Tibial artery (tissue), 4 donors: ENCODE measurements around the gene TP53I11.

Experiments used
- DNase-seq, 2 donors: peaks; one replicate each; pipeline ENCODE4 v3.0.0-alpha.2; 2019
- H3K27ac ChIP-seq, 2 donors: fragments of 200-600 bp; sonication (generic) in 1 of 2; 1 replicate in 1 of 2; 2 replicates in 1 of 2; pipeline ENCODE4 v1.5.1; 2018 to 2019; ENCODE audit warnings: mild to moderate bottlenecking in 1 of 2
- H3K27me3 ChIP-seq, 2 donors: fragments of 200-600 bp; sonication (generic) in 1 of 2; one replicate each; pipeline versions ENCODE4 v1.5.1 to v1.6.0; 2016 to 2019
- H3K36me3 ChIP-seq, 3 donors: fragments of 200-600 bp; sonication (generic) in 2 of 3; one replicate each; pipeline ENCODE4 v1.5.1; 2016 to 2019; ENCODE audit warnings: mild to moderate bottlenecking in 2 of 3
- H3K4me1 ChIP-seq, 4 donors: fragments of 200-600 bp; sonication (generic) in 2 of 4; 1 replicate in 3 of 4; 2 replicates in 1 of 4; pipeline ENCODE4 v1.5.1; 2016 to 2019
- H3K4me3 ChIP-seq, 2 donors: fragments of 200-600 bp; sonication (generic) in 1 of 2; 1 replicate in 1 of 2; 2 replicates in 1 of 2; pipeline ENCODE4 v1.5.1; 2018 to 2019; ENCODE audit warnings: mild to moderate bottlenecking in 2 of 2
- H3K9me3 ChIP-seq, 3 donors: fragments of 200-600 bp; sonication (generic) in 1 of 3; one replicate each; pipeline ENCODE4 v1.5.1; 2016 to 2019
- intact Hi-C: fragments of 100-400 bp; cut with DNase I; formaldehyde crosslinking; loops from one replicate; pipeline ENCODE4 v1.15.0; 2023; ENCODE audit warnings: low total_unique reads
- TF ChIP-seq, protein P1 (sequence below), 2 experiments: fragments of 200-600 bp in 1 of 2; fragments of 450-650 bp in 1 of 2; IDR thresholded peaks; one replicate each; pipeline ENCODE4 v1.5.1; 2017 to 2019; ENCODE audit warnings: antibody characterized with exemption in 2 of 2, mild to moderate bottlenecking in 1 of 2, moderate library complexity in 1 of 2

Gene TP53I11

DNA sequence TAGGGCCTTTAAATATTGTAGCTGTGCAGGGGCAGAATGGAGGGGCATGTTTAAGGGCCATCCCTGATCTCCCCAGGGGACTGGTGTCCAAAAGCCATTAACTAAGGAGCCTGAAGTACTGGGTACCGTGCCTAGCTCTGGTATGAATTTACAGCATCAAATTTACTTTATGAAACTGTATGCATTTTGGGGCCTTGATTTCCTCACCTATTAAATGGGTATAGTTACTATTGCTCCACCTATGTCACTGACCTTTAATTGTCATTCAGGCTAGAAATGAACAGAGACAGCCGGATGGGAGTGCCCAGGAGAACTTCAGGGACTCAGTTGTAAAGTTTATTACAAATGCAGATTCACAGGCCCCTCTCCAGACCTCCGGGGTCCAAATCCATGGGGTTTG lies 11.8 kb upstream of the TP53I11 start:
- H3K4me3 ChIP-seq = no peak overlapping the region
- no peaks in the 10 kb centered on the region for H3K9me3 ChIP-seq
- TF ChIP-seq, protein P1, sequence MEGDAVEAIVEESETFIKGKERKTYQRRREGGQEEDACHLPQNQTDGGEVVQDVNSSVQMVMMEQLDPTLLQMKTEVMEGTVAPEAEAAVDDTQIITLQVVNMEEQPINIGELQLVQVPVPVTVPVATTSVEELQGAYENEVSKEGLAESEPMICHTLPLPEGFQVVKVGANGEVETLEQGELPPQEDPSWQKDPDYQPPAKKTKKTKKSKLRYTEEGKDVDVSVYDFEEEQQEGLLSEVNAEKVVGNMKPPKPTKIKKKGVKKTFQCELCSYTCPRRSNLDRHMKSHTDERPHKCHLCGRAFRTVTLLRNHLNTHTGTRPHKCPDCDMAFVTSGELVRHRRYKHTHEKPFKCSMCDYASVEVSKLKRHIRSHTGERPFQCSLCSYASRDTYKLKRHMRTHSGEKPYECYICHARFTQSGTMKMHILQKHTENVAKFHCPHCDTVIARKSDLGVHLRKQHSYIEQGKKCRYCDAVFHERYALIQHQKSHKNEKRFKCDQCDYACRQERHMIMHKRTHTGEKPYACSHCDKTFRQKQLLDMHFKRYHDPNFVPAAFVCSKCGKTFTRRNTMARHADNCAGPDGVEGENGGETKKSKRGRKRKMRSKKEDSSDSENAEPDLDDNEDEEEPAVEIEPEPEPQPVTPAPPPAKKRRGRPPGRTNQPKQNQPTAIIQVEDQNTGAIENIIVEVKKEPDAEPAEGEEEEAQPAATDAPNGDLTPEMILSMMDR (IDR thresholded peaks at IDR 0.05) = no peak
- no peak overlapping the region for H3K27ac ChIP-seq
- peaks cover 0 to 2% of the 10 kb centered on the region in 2 donors for H3K27me3 ChIP-seq
- intact Hi-C loops = no loop called here
- DNase-seq = no peak
- H3K36me3 ChIP-seq = no peaks in the 10 kb centered on the region
- H3K4me1 ChIP-seq = no peaks in the 10 kb centered on the region

DNA sequence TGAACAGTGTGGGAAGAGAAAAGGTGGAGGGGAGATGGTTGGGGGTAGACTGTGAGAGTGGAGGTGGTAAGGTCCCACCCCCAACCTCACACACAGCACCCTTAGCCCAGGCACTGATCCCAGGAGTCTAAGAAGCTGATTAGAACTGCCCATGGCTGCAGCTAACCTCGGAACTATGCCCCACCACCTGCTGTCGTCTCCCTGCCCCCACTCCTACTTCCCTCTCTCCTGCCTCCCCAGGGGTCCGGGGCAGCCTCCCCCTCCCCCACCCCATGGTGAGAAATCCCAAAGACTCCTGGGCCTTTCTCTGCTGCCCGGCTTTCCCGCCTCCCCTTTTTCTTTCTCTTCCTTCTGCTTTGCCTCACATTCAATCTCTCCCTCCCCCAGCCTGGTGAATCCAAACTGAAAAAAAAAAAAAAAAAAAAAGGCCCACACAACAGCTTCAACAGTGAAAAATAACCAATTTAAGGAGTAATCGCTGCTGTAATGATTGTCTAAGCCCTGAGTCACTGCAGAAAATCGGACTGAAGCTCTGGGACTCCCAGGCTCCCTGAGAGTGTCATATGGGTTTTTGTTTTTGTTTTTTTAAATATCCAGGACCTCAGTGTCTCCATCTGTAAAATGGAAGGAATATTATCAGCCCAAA lies 9.6 kb upstream of the TP53I11 start:
- H3K36me3 ChIP-seq = no peaks in the 10 kb centered on the region
- intact Hi-C loops = no loop called here
- H3K4me1 ChIP-seq = no peaks in the 10 kb centered on the region
- peaks cover 0 to 21% of the 10 kb centered on the region in 2 donors for H3K27me3 ChIP-seq
- no peaks in the 10 kb centered on the region for H3K9me3 ChIP-seq
- no peak overlapping the region for H3K4me3 ChIP-seq
- no peak overlapping the region for H3K27ac ChIP-seq
- no peak for DNase-seq
- TF ChIP-seq, protein P1 (IDR thresholded peaks at IDR 0.05) = no peak

DNA sequence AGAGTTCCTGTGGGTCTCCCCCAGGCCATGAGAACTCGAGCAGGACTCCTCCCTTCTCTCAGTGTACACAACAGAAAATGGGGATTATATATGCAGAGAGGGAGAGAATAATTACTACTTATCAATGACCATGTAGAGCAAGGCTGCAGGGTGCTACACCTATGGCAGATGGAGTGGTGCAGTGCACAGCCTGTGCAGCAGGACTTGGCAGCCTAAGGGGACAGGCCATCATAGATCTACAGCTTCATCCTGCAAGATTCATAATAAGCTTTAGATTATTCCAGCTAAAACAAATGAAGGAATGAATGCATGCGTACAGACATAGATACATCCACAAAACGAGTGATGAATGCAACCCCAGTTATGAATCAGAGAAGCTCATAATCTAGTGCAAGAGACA lies 8.4 kb upstream of the TP53I11 start:
- Histone ChIP-seq H3K9me3 (no peaks in the 10 kb centered on the region), H3K27me3 (peaks cover 0 to 21% of the 10 kb centered on the region in 2 donors), H3K27ac (no peak overlapping the region), H3K4me1 (no peaks in the 10 kb centered on the region), H3K4me3 (no peak overlapping the region), H3K36me3 (no peaks in the 10 kb centered on the region)
- no peak for DNase-seq
- intact Hi-C loops = no loop called here
- TF ChIP-seq, protein P1 (IDR thresholded peaks at IDR 0.05) = no peak

DNA sequence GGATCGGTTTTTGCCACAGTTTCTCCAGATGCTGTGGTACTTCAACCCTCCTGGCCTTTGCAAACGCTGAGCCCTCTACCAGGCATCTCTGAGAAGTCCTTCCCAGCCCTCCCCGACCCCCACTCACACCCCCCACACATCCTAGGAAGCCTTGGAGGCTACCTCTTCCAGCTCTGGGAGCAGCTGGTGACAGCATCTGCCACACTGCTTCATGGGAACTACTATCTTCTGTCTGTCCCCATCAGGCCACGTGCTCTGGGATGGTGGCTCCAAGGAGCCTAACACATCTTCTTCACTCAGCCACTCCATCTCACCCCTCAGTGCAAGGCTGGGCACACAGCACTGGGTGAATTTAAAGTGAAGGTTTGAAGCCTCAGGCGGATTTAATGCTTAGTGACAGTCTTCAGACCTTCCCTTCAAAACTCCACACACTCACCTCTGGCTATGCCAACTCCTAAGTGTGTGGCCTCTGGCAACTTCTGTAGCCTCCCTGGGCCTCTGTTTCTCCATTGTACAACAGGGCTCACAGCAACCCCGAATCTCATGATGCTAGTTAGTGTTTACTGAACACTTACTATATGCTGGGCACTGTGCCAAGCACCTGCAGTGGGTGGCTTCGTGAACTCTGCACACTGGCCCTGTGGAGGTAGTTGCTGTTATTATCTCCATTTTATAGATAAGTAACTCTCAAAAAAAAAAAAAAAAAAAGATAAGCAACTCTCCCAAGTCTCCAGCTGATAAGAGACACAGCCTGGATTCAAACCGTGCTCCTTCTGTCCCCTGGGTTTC lies 7.3 kb upstream of the TP53I11 start:
- no peak overlapping the region for H3K27ac ChIP-seq
- intact Hi-C loops = no loop called here
- H3K27me3 ChIP-seq = peaks cover 0 to 21% of the 10 kb centered on the region in 2 donors
- H3K36me3 ChIP-seq = no peaks in the 10 kb centered on the region
- H3K9me3 ChIP-seq = no peaks in the 10 kb centered on the region
- TF ChIP-seq, protein P1 (IDR thresholded peaks at IDR 0.05) = no peak
- no peak overlapping the region for H3K4me3 ChIP-seq
- DNase-seq = no peak
- no peaks in the 10 kb centered on the region for H3K4me1 ChIP-seq

DNA sequence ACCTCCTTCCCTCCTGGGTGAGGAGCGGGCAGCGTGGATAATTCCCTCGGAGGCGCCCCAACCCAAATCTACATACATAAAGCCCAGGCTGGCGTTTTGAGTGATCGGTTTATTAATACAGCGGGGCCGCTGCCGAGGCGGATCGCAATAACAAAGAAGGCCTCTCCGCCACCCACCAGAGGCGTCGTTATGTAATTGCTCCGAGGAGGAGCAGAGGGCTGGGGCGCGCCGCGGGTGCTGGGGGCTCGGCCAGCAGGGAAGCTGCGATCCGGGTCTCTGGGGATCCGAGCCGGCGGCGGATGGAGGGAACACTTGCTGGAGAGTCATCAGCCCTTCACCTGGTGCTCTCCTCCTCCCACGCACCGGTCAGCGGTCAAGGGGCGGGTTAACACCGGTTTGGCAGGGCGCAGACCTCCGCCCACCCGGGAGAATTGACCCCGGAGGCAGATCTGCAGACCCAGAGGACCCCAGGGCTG lies 6.4 kb upstream of the TP53I11 start:
- no peak overlapping the region for H3K27ac ChIP-seq
- H3K4me3 ChIP-seq = no peak overlapping the region
- intact Hi-C loops = no loop called here
- H3K4me1 ChIP-seq = no peaks in the 10 kb centered on the region
- H3K36me3 ChIP-seq = no peaks in the 10 kb centered on the region
- H3K27me3 ChIP-seq = peaks cover 0 to 21% of the 10 kb centered on the region in 2 donors
- DNase-seq = no peak
- H3K9me3 ChIP-seq = no peaks in the 10 kb centered on the region
- TF ChIP-seq, protein P1 (IDR thresholded peaks at IDR 0.05) = no peak
